ENCODE data around the gene BOLA1. TPM values are rescaled to one million over a fixed set of nuclear protein-coding genes. Genes with fewer than 3 reads are reported as not detected.
A peak's percentile ranks its signal among the peaks of the same experiment; 100 is the strongest.

Gene BOLA1
- total RNA-seq, 1 experiment from 2014 or later: 15.3 TPM

DNA sequence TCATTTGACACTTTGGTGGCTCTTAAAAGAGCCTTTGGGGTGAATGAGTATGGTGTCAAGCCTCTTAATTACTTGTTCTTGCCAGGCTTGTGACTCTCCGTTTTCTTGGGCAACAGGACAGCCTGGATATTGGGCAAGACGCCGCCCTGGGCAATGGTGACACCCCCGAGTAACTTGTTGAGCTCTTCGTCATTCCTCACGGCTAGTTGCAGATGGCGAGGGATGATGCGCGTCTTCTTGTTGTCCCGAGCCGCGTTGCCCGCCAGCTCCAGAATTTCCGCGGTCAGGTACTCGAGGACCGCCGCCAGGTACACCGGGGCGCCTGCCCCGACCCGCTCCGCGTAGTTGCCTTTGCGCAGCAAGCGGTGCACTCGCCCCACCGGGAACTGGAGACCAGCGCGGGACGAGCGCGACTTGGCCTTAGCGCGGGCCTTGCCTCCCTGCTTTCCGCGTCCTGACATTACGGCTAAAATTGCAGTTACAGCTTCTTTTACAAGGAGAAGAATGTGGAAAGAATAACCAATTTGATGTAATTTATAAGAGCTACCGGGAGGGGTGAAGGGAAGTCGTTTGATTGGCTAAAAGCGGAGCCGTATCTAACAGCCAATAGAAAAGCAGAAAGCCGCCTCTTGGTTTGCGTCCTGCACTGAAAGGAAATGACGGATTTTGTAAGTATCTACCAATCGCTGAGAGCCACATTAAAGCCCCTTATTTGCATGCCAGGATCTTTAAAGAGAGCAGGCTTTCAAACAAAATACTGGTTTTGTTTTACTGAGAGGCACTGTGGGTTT, 11.7 kb upstream of the BOLA1 start (continued):
- TF ChIP-seq, protein P1, sequence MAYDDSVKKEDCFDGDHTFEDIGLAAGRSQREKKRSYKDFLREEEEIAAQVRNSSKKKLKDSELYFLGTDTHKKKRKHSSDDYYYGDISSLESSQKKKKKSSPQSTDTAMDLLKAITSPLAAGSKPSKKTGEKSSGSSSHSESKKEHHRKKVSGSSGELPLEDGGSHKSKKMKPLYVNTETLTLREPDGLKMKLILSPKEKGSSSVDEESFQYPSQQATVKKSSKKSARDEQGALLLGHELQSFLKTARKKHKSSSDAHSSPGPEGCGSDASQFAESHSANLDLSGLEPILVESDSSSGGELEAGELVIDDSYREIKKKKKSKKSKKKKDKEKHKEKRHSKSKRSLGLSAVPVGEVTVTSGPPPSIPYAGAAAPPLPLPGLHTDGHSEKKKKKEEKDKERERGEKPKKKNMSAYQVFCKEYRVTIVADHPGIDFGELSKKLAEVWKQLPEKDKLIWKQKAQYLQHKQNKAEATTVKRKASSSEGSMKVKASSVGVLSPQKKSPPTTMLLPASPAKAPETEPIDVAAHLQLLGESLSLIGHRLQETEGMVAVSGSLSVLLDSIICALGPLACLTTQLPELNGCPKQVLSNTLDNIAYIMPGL (CRISPR knock-in tag; IDR thresholded peaks at IDR 0.05): peak; percentile 83
- TF ChIP-seq RELA (CRISPR knock-in tag; IDR thresholded peaks at IDR 0.05; ENCODE audit: borderline replicate concordance) (no peak), ZNF263 (CRISPR knock-in tag; IDR thresholded peaks at IDR 0.05; ENCODE audit: low read depth) (no peak), IRF2 (CRISPR knock-in tag; IDR thresholded peaks at IDR 0.05; ENCODE audit: borderline replicate concordance, low read depth) (no peak), ZNF219 (CRISPR knock-in tag; IDR thresholded peaks at IDR 0.05; ENCODE audit: borderline replicate concordance) (no peak; the same call in 1 of the 2 replicates), PREB (CRISPR knock-in tag; IDR thresholded peaks at IDR 0.05; ENCODE audit: borderline replicate concordance) (no peak), ZMAT4 (CRISPR knock-in tag; IDR thresholded peaks at IDR 0.05) (no peak), EMX1 (CRISPR knock-in tag; IDR thresholded peaks at IDR 0.05) (peak; percentile 89), JUN (CRISPR knock-in tag; IDR thresholded peaks at IDR 0.05) (peak; percentile 65; the same call in 1 of the 2 replicates), NFATC4 (CRISPR knock-in tag; IDR thresholded peaks at IDR 0.05) (peak; percentile 91), ZNF423 (CRISPR knock-in tag; IDR thresholded peaks at IDR 0.05) (no peak), ZNF317 (CRISPR knock-in tag; IDR thresholded peaks at IDR 0.05; ENCODE audit: borderline replicate concordance, low read depth) (0 out of 2 replicates have a peak, but pooled peaks have one; percentile 65), ERG (CRISPR knock-in tag; IDR thresholded peaks at IDR 0.05) (peak; percentile 82), CREB1 (CRISPR knock-in tag; IDR thresholded peaks at IDR 0.05) (no peak), FOXJ3 (CRISPR knock-in tag; IDR thresholded peaks at IDR 0.05; ENCODE audit: borderline replicate concordance) (no peak), JAZF1 (CRISPR knock-in tag; IDR thresholded peaks at IDR 0.05) (no peak)
- TF ChIP-seq, protein P2, sequence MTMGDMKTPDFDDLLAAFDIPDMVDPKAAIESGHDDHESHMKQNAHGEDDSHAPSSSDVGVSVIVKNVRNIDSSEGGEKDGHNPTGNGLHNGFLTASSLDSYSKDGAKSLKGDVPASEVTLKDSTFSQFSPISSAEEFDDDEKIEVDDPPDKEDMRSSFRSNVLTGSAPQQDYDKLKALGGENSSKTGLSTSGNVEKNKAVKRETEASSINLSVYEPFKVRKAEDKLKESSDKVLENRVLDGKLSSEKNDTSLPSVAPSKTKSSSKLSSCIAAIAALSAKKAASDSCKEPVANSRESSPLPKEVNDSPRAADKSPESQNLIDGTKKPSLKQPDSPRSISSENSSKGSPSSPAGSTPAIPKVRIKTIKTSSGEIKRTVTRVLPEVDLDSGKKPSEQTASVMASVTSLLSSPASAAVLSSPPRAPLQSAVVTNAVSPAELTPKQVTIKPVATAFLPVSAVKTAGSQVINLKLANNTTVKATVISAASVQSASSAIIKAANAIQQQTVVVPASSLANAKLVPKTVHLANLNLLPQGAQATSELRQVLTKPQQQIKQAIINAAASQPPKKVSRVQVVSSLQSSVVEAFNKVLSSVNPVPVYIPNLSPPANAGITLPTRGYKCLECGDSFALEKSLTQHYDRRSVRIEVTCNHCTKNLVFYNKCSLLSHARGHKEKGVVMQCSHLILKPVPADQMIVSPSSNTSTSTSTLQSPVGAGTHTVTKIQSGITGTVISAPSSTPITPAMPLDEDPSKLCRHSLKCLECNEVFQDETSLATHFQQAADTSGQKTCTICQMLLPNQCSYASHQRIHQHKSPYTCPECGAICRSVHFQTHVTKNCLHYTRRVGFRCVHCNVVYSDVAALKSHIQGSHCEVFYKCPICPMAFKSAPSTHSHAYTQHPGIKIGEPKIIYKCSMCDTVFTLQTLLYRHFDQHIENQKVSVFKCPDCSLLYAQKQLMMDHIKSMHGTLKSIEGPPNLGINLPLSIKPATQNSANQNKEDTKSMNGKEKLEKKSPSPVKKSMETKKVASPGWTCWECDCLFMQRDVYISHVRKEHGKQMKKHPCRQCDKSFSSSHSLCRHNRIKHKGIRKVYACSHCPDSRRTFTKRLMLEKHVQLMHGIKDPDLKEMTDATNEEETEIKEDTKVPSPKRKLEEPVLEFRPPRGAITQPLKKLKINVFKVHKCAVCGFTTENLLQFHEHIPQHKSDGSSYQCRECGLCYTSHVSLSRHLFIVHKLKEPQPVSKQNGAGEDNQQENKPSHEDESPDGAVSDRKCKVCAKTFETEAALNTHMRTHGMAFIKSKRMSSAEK (CRISPR knock-in tag; IDR thresholded peaks at IDR 0.05; ENCODE audit: borderline replicate concordance): peak; percentile 83; the same call in 1 of the 2 replicates
- TF ChIP-seq, protein P3, sequence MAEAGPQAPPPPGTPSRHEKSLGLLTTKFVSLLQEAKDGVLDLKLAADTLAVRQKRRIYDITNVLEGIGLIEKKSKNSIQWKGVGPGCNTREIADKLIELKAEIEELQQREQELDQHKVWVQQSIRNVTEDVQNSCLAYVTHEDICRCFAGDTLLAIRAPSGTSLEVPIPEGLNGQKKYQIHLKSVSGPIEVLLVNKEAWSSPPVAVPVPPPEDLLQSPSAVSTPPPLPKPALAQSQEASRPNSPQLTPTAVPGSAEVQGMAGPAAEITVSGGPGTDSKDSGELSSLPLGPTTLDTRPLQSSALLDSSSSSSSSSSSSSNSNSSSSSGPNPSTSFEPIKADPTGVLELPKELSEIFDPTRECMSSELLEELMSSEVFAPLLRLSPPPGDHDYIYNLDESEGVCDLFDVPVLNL (CRISPR knock-in tag; IDR thresholded peaks at IDR 0.05; ENCODE audit: borderline replicate concordance, low read depth): no peak; the same call in 1 of the 2 replicates
- TF ChIP-seq, protein P4, sequence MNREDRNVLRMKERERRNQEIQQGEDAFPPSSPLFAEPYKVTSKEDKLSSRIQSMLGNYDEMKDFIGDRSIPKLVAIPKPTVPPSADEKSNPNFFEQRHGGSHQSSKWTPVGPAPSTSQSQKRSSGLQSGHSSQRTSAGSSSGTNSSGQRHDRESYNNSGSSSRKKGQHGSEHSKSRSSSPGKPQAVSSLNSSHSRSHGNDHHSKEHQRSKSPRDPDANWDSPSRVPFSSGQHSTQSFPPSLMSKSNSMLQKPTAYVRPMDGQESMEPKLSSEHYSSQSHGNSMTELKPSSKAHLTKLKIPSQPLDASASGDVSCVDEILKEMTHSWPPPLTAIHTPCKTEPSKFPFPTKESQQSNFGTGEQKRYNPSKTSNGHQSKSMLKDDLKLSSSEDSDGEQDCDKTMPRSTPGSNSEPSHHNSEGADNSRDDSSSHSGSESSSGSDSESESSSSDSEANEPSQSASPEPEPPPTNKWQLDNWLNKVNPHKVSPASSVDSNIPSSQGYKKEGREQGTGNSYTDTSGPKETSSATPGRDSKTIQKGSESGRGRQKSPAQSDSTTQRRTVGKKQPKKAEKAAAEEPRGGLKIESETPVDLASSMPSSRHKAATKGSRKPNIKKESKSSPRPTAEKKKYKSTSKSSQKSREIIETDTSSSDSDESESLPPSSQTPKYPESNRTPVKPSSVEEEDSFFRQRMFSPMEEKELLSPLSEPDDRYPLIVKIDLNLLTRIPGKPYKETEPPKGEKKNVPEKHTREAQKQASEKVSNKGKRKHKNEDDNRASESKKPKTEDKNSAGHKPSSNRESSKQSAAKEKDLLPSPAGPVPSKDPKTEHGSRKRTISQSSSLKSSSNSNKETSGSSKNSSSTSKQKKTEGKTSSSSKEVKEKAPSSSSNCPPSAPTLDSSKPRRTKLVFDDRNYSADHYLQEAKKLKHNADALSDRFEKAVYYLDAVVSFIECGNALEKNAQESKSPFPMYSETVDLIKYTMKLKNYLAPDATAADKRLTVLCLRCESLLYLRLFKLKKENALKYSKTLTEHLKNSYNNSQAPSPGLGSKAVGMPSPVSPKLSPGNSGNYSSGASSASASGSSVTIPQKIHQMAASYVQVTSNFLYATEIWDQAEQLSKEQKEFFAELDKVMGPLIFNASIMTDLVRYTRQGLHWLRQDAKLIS (CRISPR knock-in tag; IDR thresholded peaks at IDR 0.05; ENCODE audit: borderline replicate concordance): peak; percentile 82
- TF ChIP-seq, protein P5, sequence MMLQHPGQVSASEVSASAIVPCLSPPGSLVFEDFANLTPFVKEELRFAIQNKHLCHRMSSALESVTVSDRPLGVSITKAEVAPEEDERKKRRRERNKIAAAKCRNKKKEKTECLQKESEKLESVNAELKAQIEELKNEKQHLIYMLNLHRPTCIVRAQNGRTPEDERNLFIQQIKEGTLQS (CRISPR knock-in tag; conservative IDR thresholded peaks at IDR 0.05): no peak
